SK-N-SH treated with all-trans-retinoic acid at 6 μM for 48 hours (cell line): Measurements from ENCODE around the gene PCID2.

Experiments used
- ATAC-seq: fragments of 200-7000 bp; cut with Tn5 transposase; 3 replicates; pipeline ENCODE4 v1.9.1; 2020; ENCODE audit warnings: mild to moderate bottlenecking, moderate library complexity
- ARNTL ChIP-seq: fragments of 450-650 bp; formaldehyde crosslinking; IDR thresholded peaks from 2 replicates; pipeline ENCODE4 v1.5.0; 2020; ENCODE audit warnings: low read depth, mild to moderate bottlenecking, moderate library complexity, borderline replicate concordance
- BACH2 ChIP-seq: fragments of 250-450 bp; sonication (Bioruptor Pico); IDR thresholded peaks from 2 replicates; pipeline ENCODE4 v1.9.0; 2021; ENCODE audit warnings: mild to moderate bottlenecking, borderline replicate concordance
- CSDC2 ChIP-seq: fragments of 250-450 bp; sonication (Bioruptor Pico); IDR thresholded peaks from 2 replicates; pipeline ENCODE4 v1.5.0; 2020; ENCODE audit warnings: mild to moderate bottlenecking, moderate library complexity
- CSRNP3 ChIP-seq: fragments of 250-450 bp; sonication (Bioruptor Pico); IDR thresholded peaks from 2 replicates; pipeline ENCODE4 v1.5.1; 2021; ENCODE audit warnings: mild to moderate bottlenecking, moderate library complexity
- ESRRG ChIP-seq: fragments of 250-450 bp; sonication (Bioruptor Pico); IDR thresholded peaks from 2 replicates; pipeline ENCODE4 v1.6.1; 2021; ENCODE audit warnings: mild to moderate bottlenecking
- GLIS3 ChIP-seq: fragments of 250-450 bp; sonication (Bioruptor Pico); IDR thresholded peaks from 2 replicates; pipeline ENCODE4 v1.5.0; 2020; ENCODE audit warnings: mild to moderate bottlenecking, moderate library complexity
- OSR1 ChIP-seq: fragments of 250-450 bp; sonication (Bioruptor Pico); IDR thresholded peaks from 2 replicates; pipeline ENCODE4 v1.8.0; 2022; ENCODE audit warnings: moderate library complexity, mild to moderate bottlenecking, inconsistent platforms
- PATZ1 ChIP-seq: fragments of 250-450 bp; sonication (Bioruptor Pico); IDR thresholded peaks from 2 replicates; pipeline ENCODE4 v1.8.0; 2020; ENCODE audit warnings: mild to moderate bottlenecking, moderate library complexity, borderline replicate concordance
- PPARA ChIP-seq: fragments of 250-450 bp; sonication (Bioruptor Pico); IDR thresholded peaks from 2 replicates; pipeline ENCODE4 v1.5.0; 2020; ENCODE audit warnings: mild to moderate bottlenecking, borderline replicate concordance
- RARB ChIP-seq: fragments of 250-450 bp; sonication (Bioruptor Pico); IDR thresholded peaks from 2 replicates; pipeline ENCODE4 v1.8.0; 2021; ENCODE audit warnings: mild to moderate bottlenecking, moderate library complexity
- SNAI2 ChIP-seq: fragments of 250-450 bp; sonication (Bioruptor Pico); IDR thresholded peaks from 2 replicates; pipeline ENCODE4 v1.5.0; 2020; ENCODE audit warnings: mild to moderate bottlenecking, moderate library complexity
- TCF4 ChIP-seq: fragments of 250-450 bp; sonication (Bioruptor Pico); IDR thresholded peaks from 2 replicates; pipeline ENCODE4 v1.8.0; 2021; ENCODE audit warnings: mild to moderate bottlenecking, moderate library complexity, borderline replicate concordance
- TOX ChIP-seq: fragments of 250-450 bp; sonication (Bioruptor Pico); IDR thresholded peaks from 2 replicates; pipeline ENCODE4 v1.8.0; 2021; ENCODE audit warnings: mild to moderate bottlenecking, moderate library complexity, borderline replicate concordance
- ZC3H10 ChIP-seq: fragments of 250-450 bp; sonication (Bioruptor Pico); IDR thresholded peaks from 2 replicates; pipeline ENCODE4 v1.5.1; 2021; ENCODE audit warnings: mild to moderate bottlenecking, moderate library complexity
- ZFP3 ChIP-seq: fragments of 250-450 bp; sonication (Bioruptor Pico); IDR thresholded peaks from 2 replicates; pipeline ENCODE4 v1.5.0; 2020; ENCODE audit warnings: mild to moderate bottlenecking, moderate library complexity
- ZFP30 ChIP-seq: fragments of 450-650 bp; formaldehyde crosslinking; IDR thresholded peaks from 2 replicates; pipeline ENCODE4 v1.5.0; 2022; ENCODE audit warnings: mild to moderate bottlenecking, moderate library complexity
- ZNF565 ChIP-seq: fragments of 450-650 bp; formaldehyde crosslinking; conservative IDR thresholded peaks from 2 replicates; pipeline ENCODE4 v1.5.0; 2020; ENCODE audit warnings: low read depth, mild to moderate bottlenecking, moderate library complexity
- ZNF70 ChIP-seq: fragments of 450-650 bp; formaldehyde crosslinking; IDR thresholded peaks from 2 replicates; pipeline ENCODE4 v1.5.0; 2020; ENCODE audit warnings: mild to moderate bottlenecking, moderate library complexity
- TF ChIP-seq, protein P1 (sequence below): fragments of 250-450 bp; sonication (Bioruptor Pico); IDR thresholded peaks from 2 replicates; pipeline ENCODE4 v1.5.1; 2020; ENCODE audit warnings: low read depth, mild to moderate bottlenecking, moderate library complexity
- TF ChIP-seq, protein P2 (sequence below): fragments of 250-450 bp; sonication (Bioruptor Pico); IDR thresholded peaks from 2 replicates; pipeline ENCODE4 v1.5.0; 2020; ENCODE audit warnings: mild to moderate bottlenecking, moderate library complexity

Gene PCID2

DNA sequence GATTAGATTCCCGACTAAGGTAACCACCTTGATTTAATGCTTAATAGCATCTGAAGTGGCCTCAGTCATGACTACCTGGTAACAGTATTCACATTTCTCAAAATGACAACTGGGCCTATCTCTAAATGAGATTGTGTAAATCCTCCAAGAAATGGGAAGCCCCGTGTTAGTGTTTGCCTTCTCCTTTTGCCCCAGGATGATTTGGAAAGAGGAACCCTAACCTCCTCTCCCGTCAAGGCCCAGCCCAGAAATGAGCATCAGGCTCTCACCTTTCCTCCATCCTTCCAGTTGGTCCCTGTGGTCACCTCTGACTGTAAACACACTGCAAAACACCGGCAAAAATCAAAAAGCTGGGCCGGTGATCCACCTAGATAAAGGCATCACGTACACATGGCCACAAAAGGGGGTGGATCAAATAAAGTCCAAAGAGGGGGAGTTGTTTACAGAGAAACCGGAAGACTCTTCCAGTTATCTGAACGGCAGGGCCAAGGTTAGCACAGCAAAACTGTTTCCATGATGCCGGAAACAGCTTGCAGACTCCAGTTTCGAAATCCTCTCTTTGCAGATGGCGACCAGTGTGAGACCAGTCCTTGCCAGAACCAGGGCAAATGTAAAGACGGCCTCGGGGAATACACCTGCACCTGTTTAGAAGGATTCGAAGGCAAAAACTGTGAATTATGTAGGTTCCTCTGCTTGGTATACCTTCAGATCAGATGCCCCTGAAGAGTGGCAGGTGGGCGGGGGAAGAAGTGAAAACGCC is 69.5 kb downstream of the PCID2 start:
- TF ChIP-seq TCF4 (CRISPR knock-in tag) (no peak), BACH2 (CRISPR knock-in tag) (no peak), SNAI2 (CRISPR knock-in tag) (no peak), ARNTL (CRISPR knock-in tag) (no peak), RARB (CRISPR knock-in tag) (no peak), PPARA (no peak), OSR1 (CRISPR knock-in tag) (no peak), PATZ1 (no peak), CSRNP3 (no peak), GLIS3 (CRISPR knock-in tag) (no peak), ESRRG (no peak), CSDC2 (CRISPR knock-in tag) (no peak), TOX (CRISPR knock-in tag) (no peak), ZFP30 (CRISPR knock-in tag) (no peak), ZNF70 (CRISPR knock-in tag) (no peak)
- TF ChIP-seq, protein P1, sequence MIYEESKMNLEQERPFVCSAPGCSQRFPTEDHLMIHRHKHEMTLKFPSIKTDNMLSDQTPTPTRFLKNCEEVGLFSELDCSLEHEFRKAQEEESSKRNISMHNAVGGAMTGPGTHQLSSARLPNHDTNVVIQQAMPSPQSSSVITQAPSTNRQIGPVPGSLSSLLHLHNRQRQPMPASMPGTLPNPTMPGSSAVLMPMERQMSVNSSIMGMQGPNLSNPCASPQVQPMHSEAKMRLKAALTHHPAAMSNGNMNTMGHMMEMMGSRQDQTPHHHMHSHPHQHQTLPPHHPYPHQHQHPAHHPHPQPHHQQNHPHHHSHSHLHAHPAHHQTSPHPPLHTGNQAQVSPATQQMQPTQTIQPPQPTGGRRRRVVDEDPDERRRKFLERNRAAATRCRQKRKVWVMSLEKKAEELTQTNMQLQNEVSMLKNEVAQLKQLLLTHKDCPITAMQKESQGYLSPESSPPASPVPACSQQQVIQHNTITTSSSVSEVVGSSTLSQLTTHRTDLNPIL (CRISPR knock-in tag): no peak
- TF ChIP-seq, protein P2, sequence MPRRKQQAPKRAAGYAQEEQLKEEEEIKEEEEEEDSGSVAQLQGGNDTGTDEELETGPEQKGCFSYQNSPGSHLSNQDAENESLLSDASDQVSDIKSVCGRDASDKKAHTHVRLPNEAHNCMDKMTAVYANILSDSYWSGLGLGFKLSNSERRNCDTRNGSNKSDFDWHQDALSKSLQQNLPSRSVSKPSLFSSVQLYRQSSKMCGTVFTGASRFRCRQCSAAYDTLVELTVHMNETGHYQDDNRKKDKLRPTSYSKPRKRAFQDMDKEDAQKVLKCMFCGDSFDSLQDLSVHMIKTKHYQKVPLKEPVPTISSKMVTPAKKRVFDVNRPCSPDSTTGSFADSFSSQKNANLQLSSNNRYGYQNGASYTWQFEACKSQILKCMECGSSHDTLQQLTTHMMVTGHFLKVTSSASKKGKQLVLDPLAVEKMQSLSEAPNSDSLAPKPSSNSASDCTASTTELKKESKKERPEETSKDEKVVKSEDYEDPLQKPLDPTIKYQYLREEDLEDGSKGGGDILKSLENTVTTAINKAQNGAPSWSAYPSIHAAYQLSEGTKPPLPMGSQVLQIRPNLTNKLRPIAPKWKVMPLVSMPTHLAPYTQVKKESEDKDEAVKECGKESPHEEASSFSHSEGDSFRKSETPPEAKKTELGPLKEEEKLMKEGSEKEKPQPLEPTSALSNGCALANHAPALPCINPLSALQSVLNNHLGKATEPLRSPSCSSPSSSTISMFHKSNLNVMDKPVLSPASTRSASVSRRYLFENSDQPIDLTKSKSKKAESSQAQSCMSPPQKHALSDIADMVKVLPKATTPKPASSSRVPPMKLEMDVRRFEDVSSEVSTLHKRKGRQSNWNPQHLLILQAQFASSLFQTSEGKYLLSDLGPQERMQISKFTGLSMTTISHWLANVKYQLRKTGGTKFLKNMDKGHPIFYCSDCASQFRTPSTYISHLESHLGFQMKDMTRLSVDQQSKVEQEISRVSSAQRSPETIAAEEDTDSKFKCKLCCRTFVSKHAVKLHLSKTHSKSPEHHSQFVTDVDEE (CRISPR knock-in tag): no peak
- no peak for ATAC-seq

GRCh38 chr13:113137691-113138298 is 70.7 kb downstream of the PCID2 start:
- TF ChIP-seq ZC3H10 (CRISPR knock-in tag) (no peak), ZFP30 (CRISPR knock-in tag) (no peak), SNAI2 (CRISPR knock-in tag) (no peak), ARNTL (CRISPR knock-in tag) (no peak), ZNF565 (CRISPR knock-in tag) (no peak), PPARA (no peak), ZFP3 (CRISPR knock-in tag) (no peak), PATZ1 (no peak), ESRRG (no peak), GLIS3 (CRISPR knock-in tag) (no peak), TCF4 (CRISPR knock-in tag) (no peak), BACH2 (CRISPR knock-in tag) (no peak)
- TF ChIP-seq, protein P2 (CRISPR knock-in tag): no peak
- TF ChIP-seq, protein P1 (CRISPR knock-in tag): no peak
- ATAC-seq: no peak
